ENCODE data around the gene AKR1B1.

Gene AKR1B1

DNA sequence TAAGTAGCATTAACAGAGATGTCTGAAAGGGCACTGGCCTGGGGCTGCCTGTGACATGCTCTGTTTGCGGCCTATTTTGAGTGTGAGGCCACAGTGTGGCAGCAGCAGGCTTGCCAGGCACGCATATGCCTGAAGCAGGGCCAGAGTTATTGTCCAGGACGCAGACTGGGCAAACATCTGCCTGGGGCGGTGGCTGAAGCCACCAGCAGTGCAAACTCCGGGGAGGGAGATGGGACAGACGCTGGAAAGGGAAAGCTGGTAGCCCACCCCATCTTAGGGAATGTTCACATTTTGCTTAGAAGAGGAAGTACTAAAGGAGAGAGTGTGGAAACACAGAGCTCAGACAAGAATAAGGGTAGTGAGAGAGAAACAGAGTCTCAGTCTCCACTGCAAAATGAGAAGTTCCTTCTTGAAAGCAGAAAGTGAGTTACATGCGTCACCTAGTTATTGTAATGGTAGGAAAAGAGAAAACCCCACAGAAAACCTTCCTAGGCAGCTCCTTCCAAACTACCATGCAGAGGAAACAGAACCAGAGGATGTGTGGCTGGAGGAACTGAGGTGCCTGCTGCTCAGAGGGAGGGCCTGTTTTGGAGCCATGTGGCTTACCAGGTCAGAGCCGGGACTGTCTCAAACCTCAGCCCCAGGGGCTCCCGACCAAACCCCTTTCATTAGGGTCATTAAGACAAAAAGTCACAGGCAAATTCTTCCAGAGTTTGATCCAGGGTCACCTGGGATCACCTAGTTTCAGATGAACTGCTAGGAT lies 14.5 kb downstream of the AKR1B1 start:
- no peak for DNase-seq (ENCODE audit: low spot score)

DNA sequence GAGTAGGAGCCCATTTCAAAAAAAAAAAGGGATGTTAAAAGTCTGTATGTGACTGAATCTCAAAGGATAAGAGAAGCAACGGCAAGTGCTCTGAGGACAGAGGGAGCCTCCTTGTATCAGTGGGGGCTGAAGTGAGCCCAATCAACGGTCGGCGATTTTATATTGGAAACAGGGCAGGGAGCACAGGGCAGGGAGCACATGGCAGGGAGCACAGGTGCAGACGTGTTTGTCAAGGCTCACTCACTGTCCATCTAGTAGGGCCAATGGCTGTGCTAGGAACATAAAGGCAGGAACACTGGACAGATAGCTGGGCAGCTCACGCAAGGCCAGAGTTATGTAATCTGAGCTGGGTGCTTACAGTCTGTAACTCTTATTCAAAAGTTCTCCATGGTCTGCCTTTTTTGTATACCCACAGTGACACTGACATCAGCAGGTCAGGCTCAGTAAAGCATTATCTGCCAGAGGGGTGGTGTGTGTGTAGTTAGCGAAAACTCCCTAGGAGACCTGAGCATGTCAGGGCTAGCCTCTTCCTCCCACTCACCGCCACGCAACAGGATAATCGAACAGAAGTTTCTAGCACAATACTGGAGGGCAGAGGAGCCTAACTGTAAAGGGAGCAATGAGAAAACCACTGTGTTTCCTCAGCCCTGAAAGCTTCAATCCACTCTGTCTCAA lies 15.4 kb downstream of the AKR1B1 start:
- DNase-seq (ENCODE audit: low spot score): no peak

DNA sequence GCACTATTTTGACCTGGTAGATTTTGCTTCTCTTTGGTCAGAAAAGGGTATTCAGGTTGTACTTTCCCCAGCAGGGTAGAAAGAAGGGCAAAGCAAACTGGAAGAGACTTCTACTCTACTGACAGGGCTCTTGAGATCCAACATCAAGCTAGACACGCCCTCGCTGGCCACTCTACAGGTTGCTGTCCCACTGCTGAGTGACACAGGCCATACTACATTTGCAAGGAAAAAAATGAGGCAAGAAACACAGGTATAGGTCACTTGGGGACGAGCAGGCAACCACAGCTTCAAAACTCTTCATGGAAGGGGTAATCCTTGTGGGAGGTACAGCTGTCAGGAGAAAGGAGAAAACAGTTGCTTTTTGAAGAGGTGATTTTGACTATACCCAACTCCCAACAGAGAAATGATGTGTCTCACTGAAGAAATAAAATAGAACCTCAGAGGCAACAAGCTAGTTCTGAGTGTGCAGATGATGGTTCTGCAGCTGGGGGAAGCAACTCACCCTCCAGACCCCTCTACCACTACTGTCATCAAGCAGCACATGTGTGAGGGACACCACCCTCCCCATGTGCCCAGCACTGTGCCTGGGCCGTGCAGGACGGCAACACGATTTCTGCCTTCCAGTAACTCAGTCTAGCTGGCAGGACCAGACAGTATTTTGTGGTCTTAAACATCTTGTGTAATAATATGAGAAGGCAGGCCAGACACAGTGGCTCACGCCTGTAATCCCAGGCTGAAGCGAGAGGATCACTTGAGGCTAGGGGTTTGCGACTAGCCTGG lies 16.3 kb downstream of the AKR1B1 start:
- no peak for DNase-seq (ENCODE audit: low spot score)

DNA sequence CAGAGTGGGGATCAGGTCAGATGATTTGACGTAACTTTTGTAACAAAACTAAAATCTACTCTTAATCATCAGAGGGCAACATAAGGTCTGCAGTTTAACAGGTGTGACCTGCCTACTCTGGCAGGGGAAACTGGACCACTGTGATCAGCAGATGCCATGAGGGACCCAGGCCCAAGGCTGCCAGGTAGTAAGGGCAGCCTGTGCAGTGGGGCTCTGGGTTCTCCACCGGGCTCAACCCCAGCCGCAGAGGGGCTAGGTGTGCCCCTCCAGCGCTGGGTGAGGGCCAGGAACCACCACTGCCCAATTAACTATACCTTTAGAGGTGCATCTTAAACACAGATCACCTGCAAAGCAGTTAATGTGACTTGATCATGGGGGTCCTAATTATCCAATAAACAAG lies 17.6 kb downstream of the AKR1B1 start:
- DNase-seq (ENCODE audit: low spot score): no peak

DNA sequence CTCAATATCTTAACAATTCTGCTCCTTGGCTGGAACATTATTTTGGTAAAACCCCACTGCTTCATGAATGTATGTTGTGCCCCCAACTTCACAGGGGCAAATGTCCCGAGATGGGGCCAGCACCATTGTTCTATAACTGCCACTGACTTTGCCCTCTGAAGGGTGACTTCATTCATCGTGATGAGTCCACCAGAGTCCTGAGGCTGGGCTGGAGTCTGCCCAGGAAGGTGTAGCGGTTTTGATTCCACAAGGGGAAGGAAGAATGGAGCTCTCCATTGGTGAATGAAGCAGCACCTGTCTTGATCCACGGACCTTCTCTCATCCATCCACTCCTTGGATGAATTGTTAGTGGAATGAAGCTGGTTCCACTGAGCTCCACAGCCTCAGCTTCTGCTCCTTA lies 18.4 kb downstream of the AKR1B1 start:
- no peak for DNase-seq (ENCODE audit: low spot score)

DNA sequence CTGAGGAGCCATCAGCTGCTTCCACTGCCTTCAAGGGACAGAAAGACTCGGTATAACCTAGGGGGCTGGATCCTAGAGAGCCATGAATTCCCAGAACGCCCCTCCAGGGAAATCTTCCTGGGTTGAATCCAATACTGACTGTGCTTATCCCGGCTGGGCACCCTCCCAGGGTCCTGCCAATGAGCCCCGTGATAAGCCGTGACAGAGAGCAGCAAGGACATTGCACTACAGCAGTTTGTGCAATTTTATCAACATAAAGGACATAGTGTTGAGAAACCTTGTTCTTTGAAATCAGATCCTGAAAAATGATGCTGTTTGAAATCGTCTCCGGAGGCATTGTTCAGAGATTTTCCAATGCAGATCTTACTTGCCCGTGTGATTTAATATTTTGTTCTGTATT lies 18.8 kb downstream of the AKR1B1 start:
- DNase-seq (ENCODE audit: low spot score): no peak

DNA sequence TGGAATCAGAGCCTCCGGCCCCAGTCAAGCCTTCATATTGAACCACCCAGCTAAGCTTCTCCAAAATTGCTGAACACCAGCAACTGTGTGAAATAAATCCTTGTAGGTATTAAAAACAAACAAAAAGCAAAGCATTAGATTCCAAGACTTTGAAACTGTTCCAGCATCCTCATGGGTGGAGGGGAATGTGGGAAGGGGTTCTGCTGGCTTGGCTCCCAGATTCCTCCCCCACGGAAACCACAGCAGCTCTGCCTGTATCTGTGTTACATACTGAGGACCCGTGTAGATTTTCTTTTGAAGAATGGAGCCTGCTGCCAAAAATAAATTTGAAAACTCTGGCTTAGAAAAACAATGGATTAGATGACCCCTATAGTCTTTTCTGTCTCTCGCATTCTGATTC lies 20.0 kb downstream of the AKR1B1 start:
- DNase-seq (ENCODE audit: low spot score): no peak

DNA sequence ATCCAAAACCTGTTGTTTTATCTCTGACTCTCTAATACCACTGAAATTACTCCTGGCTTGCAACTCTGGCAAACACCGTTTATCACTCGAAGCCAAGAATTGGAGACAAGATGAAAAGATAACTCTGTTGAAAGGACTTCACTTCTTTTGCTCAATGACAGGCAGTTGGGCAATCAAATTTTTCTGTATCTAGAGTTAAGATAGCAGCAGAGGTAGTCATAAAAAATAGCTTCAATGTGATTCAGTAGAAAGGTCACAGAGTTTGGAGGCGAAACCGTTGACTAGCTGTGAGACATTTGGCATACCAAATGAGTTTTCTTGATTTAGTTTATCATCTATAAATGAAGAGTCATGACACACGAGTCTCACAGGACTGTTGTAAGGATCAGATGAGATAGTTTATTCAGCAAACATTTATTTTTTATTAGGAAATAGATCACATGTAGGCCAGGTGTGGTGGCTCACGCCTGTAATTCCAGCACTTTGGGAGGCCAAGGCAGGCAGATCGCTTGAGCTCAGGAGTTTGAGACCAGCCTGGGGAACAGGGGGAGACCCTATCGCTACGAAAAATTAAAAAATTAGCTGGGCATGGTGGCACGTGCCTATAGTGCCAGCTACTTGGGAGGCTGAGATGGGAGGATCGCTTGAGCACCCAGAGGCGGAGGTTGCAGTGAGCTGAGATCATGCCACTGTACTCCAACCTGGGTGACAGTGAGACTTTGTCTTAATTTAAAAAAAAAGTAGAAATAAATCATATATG lies 23.6 kb downstream of the AKR1B1 start:
- DNase-seq (ENCODE audit: low spot score): no peak

DNA sequence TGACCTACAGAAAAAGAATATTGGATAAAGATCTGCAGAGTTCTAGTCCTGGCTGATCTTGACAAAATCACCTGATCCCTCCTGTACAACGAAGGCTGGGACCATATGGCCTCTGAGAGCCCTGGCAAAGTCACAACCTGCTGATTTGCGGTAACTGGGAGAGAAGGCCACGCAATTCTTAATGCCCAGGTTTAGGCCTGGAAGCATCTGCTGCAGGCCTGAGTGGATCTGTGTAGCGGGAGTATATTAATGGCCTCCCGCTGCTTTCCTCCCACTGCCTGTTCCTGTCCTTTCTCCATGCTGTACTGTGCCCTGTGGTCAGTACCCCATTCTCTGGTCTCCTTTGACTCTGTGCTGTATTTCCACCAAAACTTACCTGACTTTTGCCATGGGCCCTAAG lies 24.2 kb downstream of the AKR1B1 start:
- no peak for DNase-seq (ENCODE audit: low spot score)

DNA sequence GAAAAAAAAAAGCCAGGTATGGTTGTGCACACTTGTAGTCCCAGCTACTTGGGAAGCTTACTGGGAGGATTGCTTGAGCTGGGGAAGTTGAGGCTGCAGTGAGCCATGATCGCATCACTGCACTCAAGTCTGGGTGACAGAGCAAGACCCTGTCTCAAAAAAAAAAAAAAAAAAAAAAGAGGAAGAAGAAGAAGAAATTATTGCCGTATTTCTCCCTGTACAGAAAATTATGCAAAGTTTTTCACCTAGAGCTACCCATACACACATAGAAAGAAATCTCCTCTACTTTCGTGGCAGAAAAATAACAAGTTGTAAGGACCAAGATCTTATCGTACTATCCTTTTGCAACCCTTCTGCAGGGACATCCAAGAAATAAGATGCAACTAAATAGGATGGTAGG lies 25.5 kb downstream of the AKR1B1 start:
- no peak for DNase-seq (ENCODE audit: low spot score)

DNA sequence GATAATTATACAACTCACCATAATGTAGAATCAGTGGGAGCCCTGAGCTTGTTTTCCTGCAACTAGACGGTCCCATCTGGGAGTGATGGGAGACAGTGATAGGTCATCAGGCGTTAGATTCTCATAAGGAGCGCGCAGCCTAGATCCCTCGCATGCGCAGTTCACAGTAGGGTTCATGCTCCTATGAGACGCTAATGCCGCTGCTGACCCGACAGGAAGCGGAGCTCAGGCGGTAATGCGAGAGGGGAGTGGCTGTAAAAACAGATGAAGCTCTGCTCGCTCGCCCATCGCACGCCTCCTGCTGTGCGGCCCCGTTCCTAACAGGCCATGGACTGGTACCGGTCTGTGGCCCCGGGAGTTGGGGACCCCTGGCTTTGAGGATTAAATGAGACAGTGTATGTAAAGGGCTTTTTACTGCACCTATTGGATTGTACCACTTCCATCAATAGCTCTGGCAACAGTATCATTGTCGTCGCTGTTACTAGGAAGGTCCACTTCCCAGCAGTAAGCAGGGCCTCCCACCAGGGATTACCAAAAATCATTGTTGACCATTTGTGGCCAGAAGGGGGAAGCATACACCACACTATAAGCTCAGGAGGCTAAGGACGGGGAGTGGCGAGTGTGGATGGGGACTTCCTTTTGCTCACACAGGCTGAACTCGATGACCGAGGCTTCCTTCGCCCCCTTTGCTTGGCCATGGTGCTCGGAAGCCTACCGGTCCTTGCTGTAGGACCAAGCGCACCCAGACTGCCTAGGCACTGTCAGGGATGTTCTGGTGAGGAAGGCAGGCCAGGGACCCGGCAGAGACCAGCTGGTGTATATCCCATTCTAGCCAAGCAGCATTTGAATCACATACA lies 26.4 kb downstream of the AKR1B1 start:
- DNase-seq (ENCODE audit: low spot score): peak; percentile 87

DNA sequence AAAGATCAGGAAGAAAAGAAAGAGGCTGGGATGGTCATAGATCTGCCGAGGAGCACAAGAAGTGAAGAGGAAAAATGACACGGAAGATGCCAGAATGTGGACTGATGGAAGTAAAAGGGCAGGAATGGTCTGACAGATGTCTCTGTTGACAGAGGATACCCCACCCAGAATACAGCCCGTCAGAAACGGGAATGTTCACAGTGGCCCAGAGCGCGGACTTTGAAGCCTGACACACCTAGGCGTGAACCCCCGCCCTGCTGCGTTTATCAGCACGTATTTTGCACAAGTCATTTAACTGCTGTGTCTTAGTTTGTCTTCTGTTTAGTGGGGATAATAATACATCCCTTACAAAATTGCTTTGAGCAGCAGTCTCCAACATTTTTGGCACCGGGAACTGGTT lies 27.1 kb downstream of the AKR1B1 start:
- no peak for DNase-seq (ENCODE audit: low spot score)

DNA sequence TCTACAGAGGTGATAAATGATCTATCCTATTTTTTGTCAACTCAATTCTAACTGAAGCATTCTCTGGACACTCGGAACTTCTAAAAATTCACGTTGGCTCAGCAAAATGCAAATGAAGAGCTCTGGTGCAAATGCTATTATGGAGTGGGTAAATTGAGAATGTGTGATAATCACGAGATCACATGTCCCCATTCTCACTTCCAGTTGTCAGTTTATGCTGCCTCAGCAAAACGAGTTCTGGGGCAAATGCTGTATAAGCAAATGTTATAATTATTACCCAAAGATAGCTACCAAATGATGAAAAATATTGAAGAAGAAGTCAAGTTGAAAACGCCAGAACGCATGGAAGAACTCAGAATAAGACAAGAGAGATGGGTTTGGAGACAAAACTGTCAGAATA lies 29.4 kb downstream of the AKR1B1 start:
- no peak for DNase-seq (ENCODE audit: low spot score)

DNA sequence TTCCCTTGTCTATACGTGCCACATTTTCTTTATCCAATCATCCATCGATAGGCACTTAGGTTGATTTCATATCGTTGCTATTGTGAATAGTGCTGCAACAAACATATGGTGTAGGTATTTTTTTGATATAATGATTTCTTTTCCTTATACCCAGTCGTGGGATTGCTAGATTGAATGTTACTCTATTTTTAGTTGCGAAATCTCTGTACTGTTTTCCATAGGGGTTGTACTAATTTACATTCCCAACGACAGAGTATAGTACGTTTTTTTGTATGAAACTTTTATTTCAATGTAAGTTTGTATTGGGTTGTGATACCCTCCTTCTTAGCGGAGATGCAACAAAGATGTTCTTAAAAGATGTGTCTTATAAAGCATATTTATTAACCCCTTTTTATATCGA lies 30.0 kb downstream of the AKR1B1 start:
- DNase-seq (ENCODE audit: low spot score): no peak

DNA sequence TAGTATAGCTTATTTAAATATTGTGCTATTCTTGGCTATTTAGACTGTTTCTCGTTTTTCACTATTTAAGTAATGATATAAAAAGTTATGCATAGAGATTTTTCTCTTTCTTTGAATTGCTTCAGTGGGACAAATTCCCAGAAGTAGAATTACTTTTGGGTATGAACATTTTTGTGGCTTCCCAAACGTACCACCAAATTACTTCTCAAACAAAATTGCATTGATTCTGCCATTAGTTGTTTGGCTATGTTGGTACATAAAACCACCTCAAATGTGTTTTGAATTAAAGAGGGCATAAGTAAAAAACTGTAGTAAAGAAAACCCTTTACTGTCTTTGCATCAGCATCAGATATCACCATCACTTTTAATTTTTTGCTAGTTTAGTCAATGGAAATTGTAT lies 31.0 kb downstream of the AKR1B1 start:
- no peak for DNase-seq (ENCODE audit: low spot score)

DNA sequence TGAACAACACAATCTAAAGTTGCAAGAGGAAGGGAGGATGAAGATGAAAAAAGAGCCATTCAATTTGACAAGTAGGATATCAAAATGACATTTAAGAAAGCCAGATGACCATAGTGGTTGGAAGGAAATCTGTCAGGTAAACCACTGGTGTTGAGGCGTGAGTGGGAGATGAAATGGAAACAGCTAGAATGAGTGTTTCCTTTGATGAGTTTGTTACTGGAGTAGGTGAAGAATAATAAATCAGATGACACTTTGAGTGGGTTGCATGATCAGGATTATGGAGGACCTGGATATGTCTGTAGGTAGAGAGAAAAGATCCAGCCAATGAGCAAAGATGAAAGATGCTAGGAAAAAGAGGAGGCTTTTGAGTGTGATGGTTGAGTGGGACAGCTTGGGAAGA lies 33.1 kb downstream of the AKR1B1 start:
- no peak for DNase-seq (ENCODE audit: low spot score)

DNA sequence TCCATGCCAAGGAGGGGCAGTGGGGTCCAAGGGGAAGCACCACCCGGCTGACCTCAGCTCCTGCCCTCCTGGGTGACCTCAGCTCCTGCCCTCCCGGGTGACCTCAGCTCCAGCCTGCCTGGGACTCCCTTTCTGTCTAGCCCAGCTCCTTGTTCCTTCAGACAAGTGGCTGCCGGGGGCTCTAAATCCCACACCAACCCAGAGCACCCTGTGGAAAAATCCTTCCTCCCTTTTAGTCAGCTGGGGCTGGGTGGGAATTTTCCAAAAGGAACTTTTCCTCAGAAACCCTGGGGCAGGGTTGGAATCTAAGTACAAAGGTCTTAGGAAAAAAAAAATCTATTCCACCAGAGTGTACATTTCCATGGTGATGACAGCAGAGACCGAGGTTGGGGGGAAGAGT lies 36.3 kb downstream of the AKR1B1 start:
- no peak for DNase-seq (ENCODE audit: low spot score)

DNA sequence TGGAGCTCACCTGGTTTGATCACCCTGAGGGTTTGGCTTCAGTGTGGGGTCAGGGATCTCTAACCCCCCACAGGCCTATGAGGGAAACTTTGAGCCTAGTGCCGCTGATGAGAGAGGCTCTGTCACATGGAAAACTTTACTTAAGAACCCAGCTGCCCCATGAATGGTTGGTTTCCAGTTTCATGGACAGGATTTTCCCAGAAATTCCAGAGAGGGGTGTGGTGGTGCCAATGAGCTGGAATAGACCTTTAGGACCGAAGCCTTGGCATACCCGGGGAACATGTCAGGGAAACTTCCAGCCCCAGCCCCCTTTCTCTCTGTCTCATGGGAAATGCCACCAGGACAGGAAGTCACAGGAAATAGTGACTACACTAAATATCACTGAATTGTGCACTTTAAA lies 36.9 kb downstream of the AKR1B1 start:
- no peak for DNase-seq (ENCODE audit: low spot score)

DNA sequence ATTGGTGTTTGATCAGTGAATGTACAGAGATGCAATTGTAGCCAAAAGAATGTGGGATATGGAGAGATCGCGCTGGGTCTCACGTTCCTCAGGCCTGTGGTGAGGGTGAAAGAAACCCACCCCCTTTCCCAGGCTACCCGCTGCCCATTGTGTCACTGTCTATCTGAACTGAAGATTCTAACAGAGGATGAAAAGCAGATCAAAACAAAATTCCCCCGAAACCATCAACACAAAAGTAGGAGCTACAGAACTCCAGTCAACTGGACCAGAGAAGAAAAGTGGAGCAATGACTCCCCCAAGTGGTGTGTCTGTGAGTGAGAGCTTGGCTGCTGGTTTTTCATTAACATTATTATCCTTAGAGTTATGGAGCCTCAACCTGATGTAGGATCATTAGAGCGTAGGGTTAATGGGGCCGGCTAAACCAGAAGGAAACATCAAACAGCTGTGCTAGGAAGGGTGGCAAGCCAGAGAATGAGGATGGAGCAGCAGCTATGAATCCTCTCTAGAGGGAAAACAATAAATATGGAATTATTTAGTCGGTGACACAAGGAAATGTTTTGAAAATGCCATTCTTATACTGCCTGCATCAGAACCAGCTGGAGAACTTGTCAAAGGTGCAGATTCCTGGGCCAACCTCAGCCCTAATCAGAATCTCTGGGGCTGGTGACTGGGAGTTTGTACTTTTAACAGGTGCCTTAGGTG lies 38.3 kb downstream of the AKR1B1 start:
- peak; percentile 19 for DNase-seq (ENCODE audit: low spot score)

DNA sequence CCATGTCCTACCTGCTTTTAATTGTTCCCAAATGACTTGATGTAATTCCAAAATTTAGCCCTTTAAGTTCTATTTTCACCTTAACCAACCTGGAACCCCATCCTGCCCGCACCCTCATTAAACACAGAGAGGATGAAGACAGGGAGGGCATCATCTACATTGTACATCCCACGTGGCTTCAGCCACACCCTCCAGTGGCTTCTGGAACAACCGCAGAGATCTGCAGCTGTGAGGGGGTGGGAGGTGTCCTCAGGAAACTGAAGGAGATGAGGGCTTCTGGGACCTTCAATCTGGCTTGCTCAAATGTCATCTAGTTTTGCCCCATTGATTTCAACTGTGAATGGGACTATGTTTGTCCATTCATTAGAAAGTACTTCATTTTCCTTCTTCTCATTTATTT lies 39.0 kb downstream of the AKR1B1 start:
- DNase-seq (ENCODE audit: low spot score): no peak

DNA sequence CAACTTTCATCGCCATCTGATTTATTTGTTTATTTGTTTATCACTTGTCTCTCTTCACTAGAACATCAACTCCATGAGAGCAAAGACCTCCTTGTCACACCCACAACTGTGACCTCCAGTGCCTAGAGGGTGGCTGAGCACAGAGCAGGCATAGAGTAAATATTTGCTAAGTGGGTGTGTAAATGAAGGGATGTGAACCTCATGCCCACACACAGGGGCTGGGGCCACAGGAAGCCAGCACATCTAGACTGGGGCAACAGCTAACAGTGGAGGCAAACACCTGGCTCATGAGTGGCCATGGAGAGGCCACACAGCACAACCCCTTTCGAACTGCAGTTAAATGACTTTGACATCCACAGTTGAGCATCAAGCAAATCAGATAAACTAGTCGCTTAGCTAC lies 39.8 kb downstream of the AKR1B1 start:
- DNase-seq (ENCODE audit: low spot score): no peak
